Upper lobe of left lung (tissue), 4 donors: Measurements from ENCODE around the gene HNRNPM.

ENCODE experiments used
- POLR2A ChIP-seq, 4 donors: fragments of 450-650 bp; IDR thresholded peaks; one replicate each; pipeline ENCODE4 v1.5.1; 2016 to 2017; ENCODE audit warnings: antibody characterized with exemption in 4 of 4, mild to moderate bottlenecking in 2 of 4
- POLR2AphosphoS5 ChIP-seq, 2 donors: sonication (generic); formaldehyde crosslinking; IDR thresholded peaks; one replicate each; pipeline ENCODE4 v1.5.1; 2017; ENCODE audit warnings: antibody characterized with exemption in 2 of 2
- TF ChIP-seq, protein P1 (sequence below), 6 experiments: fragments of 450-650 bp in 4 of 6; fragments of 200-600 bp in 2 of 6; sonication (generic) in 2 of 6; IDR thresholded peaks; one replicate each; pipeline ENCODE4 v1.5.1; 2016 to 2019; ENCODE audit warnings: antibody characterized with exemption in 6 of 6

GRCh38 chr19:8531470-8531869, 86.7 kb downstream of the HNRNPM start:
- TF ChIP-seq POLR2A (IDR thresholded peaks at IDR 0.05) = no peak
- TF ChIP-seq, protein P1, sequence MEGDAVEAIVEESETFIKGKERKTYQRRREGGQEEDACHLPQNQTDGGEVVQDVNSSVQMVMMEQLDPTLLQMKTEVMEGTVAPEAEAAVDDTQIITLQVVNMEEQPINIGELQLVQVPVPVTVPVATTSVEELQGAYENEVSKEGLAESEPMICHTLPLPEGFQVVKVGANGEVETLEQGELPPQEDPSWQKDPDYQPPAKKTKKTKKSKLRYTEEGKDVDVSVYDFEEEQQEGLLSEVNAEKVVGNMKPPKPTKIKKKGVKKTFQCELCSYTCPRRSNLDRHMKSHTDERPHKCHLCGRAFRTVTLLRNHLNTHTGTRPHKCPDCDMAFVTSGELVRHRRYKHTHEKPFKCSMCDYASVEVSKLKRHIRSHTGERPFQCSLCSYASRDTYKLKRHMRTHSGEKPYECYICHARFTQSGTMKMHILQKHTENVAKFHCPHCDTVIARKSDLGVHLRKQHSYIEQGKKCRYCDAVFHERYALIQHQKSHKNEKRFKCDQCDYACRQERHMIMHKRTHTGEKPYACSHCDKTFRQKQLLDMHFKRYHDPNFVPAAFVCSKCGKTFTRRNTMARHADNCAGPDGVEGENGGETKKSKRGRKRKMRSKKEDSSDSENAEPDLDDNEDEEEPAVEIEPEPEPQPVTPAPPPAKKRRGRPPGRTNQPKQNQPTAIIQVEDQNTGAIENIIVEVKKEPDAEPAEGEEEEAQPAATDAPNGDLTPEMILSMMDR (IDR thresholded peaks at IDR 0.05) = no peak
- TF ChIP-seq POLR2AphosphoS5 (IDR thresholded peaks at IDR 0.05) = no peak
